CD4-positive, alpha-beta T cell treated with Interleukin-4 for 1 hour (primary cell): ENCODE measurements around the gene ARSB.
"Not testable (repeated sequence)": the region's sequence is repeated elsewhere in the genome, so short reads cannot be mapped to it uniquely, and the experiment has no call there.

Source experiments
- DNase-seq, 2 donors: peaks; one replicate each; pipeline ENCODE4 v3.0.0-alpha.2; 2020 to 2022

Gene ARSB

DNA sequence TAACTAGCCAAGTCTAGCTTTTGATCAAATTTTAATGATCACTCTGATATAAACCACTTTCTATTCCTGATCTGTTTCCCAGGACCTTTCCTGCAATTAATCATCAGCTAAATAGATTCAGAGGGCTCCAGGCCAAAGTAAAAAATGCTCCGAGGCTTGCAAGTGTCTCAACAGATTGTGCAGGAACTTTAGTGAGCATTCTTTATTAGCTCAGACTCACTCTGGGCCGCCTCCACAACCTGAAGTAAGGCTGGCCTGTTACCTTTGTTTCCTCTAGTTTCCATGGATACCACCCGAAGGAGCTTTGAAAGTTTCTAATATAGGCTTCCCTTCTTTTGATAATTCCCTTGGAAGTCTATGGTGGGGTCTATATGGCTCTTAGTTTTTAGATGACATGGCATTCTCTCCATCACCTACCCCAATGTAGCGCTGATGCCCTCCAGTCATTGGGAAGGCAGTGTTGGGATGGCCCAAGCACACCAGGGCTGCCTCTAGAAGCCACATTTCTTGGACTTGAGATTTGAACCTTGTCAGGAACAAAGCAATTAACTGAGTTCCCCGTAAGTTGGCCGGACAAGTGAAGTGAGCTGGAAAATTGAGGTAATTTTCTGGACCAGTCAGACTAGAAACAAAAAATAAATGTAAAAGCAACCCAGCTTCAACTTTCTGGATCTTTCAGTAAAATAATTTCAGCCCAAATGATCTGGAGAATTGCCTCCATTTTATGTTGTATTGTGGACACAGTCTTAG is 238.9 kb downstream of the ARSB start:
- no peak for DNase-seq

- DNase-seq: no peak
These were observed 240.1 kb downstream of the ARSB start for GRCh38 chr5:78744951-78745534.

DNA sequence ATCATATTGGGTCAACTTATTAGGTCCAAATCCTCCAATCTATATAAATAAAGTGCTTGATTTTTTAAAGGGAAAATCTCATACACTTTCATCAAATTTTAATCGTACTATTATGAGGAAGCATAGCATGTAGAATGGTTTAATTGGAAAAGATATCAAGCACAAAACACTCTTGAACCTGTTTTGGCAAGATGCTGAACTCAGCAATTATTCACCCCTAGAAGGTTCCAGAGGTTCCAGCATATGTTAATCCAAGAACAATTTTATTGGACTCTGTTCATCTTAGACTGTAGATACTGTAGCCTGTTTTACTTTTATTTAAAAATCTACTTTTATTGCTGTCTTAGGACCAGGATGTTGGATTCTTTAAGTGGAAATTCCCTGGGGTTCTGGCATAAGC is 244.1 kb downstream of the ARSB start:
- no peak for DNase-seq

DNA sequence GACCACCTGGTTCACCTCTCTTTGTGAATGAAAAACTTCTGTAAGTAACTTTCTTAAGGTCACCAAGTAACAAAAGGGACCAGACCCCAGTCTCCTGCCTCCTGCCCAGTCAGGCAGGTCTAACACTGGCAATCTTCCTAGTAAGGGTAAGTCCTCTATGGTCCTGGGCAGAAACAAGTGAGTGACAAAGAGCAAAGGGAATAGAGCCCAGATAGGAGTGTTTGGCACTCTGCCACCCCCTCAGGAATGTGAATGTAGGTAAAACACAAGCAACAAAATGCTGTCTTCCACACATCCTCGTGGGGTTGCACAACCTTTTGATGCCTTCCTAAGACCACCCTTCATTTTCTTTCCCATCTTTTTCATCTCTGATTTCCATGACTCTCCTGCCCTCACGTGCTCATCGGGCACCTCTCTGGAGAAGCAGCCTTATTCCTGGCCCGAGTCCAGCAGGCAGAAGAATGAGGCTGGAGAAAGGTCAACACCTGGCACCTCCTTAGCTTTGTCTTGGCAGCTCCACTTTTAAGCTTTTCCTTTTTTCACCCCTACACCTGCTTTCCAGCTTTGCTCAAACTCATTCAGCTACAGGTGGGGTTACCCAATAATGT is 246.3 kb downstream of the ARSB start:
- no peak for DNase-seq

DNA sequence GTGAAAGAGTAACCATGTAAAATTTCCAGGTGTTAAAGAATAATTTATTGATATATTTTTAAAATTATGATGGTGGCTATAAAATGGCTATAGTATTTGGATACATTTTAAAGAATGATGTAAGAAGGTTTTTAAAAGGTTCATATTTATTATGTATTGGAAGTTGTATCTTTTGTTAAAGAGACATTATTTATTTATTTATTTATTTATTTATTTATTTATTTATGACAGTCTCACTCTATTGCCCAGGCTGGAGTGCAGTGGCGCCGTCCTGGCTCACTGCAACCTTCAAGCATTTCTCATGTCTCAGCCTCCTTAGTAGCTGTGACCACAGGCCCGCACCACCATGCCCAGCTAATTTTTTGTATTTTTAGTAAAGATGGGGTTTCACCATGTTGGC is 247.0 kb downstream of the ARSB start:
- DNase-seq: no peak

GRCh38 chr5:78735834-78736463 is 249.2 kb downstream of the ARSB start:
- no peak for DNase-seq

- DNase-seq: no peak
These were observed 250.2 kb downstream of the ARSB start for GRCh38 chr5:78734950-78735349.

GRCh38 chr5:78734094-78734845 is 250.8 kb downstream of the ARSB start:
- DNase-seq: no peak

DNA sequence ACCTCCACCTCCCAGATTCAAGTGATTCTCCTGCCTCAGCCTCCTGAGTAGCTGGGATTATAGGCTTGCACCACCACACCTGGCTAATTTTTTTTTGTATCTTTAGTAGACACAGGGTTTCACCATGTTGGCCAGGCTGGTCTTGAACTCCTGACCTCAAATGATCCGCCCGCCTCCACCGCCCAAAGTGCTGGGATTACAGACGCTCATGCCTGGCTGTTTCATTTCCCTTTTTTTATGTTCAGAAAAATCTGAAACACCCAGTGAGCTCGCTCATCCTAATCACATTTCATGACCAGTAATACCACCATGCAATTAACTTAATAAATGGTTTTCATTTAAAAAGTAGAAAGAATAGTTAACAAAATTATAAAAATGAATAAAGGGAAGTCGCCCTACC is 252.4 kb downstream of the ARSB start:
- DNase-seq: not testable (repeated sequence)

DNA sequence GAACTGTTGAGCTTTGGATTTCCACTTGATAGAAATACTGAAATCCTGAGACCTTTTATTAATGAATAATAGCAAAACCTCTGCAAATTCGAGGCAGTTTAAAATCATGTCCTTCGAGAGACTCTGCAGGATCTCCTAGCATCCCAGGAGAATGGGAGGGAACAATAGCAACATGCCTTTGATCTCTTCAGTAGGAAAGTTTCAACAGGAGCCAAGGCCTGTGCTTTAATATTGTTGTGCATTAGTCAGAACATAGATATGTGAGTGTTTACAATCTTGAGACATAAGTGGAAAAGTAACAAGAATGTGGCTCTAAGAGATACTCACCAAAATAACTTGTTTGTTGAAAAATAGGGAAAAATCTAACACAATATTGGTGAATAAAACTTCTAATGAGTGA is 253.2 kb downstream of the ARSB start:
- DNase-seq: no peak

DNA sequence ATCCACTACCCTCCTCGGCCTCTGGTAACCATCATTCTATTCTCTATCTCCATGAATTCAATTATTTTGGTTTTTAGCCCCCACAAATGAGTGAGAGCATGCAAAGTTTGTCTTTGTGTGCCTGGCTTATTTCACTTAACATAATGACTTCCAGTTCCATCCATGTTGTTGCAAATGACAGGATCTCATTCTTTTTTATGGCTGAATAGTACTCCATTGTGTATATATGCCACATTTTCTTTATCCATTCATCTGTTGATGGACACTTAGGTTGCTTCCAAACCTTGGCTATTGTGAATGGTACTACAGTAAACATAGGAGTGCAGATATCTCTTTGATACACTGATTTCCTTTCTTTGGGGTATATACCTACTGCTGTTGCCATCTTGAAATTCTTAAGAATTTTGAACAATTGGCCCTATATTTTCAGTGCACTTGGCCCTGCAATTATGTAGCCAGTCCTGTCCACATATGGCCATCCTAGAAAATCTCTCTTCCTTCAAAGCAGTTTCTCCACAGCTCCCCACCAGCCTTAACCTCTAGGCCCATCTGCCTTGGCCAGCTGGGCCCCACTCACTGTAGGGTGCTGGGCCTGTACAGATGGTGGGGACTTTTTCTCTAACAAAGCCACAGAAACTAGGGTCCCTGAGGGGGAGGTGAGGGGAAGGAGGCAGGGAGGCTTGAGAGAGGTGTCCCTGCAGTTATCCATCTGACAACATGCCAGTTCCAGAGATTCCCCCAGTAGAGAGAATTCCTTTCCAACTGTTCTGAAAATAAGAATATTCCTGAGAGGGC is 254.6 kb downstream of the ARSB start:
- no peak for DNase-seq

- peak in 1 of 2 donors; percentile 61 for DNase-seq
These were observed 257.0 kb downstream of the ARSB start for GRCh38 chr5:78727786-78728761.
